Measurements from ENCODE around the gene RNF125.

Gene RNF125

GRCh38 chr18:32057624-32058165, 39.1 kb downstream of the RNF125 start:
- no peak for TF ChIP-seq CTCF (conservative IDR thresholded peaks at IDR 0.05; ENCODE audit: low read depth)
- ChIA-PET CTCF (no interaction called here), POLR2A (ENCODE audit: low non-redundant PET) (no interaction called here)
- H3K27ac ChIP-seq = no peak overlapping the region
- no peak for DNase-seq (ENCODE audit: low spot score)

GRCh38 chr18:32060026-32060425, 41.4 kb downstream of the RNF125 start:
- TF ChIP-seq CTCF (conservative IDR thresholded peaks at IDR 0.05; ENCODE audit: low read depth) = no peak
- CTCF ChIA-PET = no interaction called here
- no peak overlapping the region for H3K27ac ChIP-seq
- POLR2A ChIA-PET (ENCODE audit: low non-redundant PET) = no interaction called here
- DNase-seq (ENCODE audit: low spot score) = no peak

- DNase-seq (ENCODE audit: low spot score) = no peak
- CTCF ChIA-PET = no interaction called here
- H3K27ac ChIP-seq = no peak overlapping the region
- POLR2A ChIA-PET (ENCODE audit: low non-redundant PET) = no interaction called here
- no peak for TF ChIP-seq CTCF (conservative IDR thresholded peaks at IDR 0.05; ENCODE audit: low read depth)
Observed at GRCh38 chr18:32067375-32068167, 48.9 kb downstream of the RNF125 start.

GRCh38 chr18:32072321-32072720, 53.7 kb downstream of the RNF125 start:
- ChIA-PET POLR2A (ENCODE audit: low non-redundant PET) (no interaction called here), CTCF (interaction anchor here (0.5 to 1.2 kb wide), 7 partner anchors 12 to 769 kb away, joined by 3 to 5 read pairs (median 3); partner anchors contain the start of gene RNF125)
- peak; percentile 57 for TF ChIP-seq CTCF (conservative IDR thresholded peaks at IDR 0.05; ENCODE audit: low read depth)
- no peak overlapping the region for H3K27ac ChIP-seq
- DNase-seq (ENCODE audit: low spot score) = peak; percentile 13

GRCh38 chr18:32074206-32074605, 55.6 kb downstream of the RNF125 start:
- ChIA-PET POLR2A (ENCODE audit: low non-redundant PET) (no interaction called here), CTCF (interaction anchor here (0.7 kb wide), 1 partner anchor 254 kb away, joined by 3 read pairs; no protein-coding TSS in a partner anchor)
- no peak for TF ChIP-seq CTCF (conservative IDR thresholded peaks at IDR 0.05; ENCODE audit: low read depth)
- H3K27ac ChIP-seq = no peak overlapping the region
- DNase-seq (ENCODE audit: low spot score) = no peak

GRCh38 chr18:32078845-32079244, 60.2 kb downstream of the RNF125 start:
- no peak overlapping the region for H3K27ac ChIP-seq
- ChIA-PET POLR2A (ENCODE audit: low non-redundant PET) (no interaction called here), CTCF (no interaction called here)
- no peak for DNase-seq (ENCODE audit: low spot score)
- TF ChIP-seq CTCF (conservative IDR thresholded peaks at IDR 0.05; ENCODE audit: low read depth) = no peak

Measured in RWPE1 (cell line).